Stimulated activated CD4-positive, alpha-beta T cell treated with anti-CD3 and anti-CD28 coated beads, TNF-alpha, amount 100 ng/mL, for 24 hours (primary cell): ENCODE results near the gene TMEM255B.

Experiments used
- DNase-seq, 3 experiments: peaks; one replicate each; pipeline ENCODE4 v3.0.0-alpha.2; 2020; ENCODE audit warnings: low read depth in 3 of 3

The TMEM255B gene

DNA sequence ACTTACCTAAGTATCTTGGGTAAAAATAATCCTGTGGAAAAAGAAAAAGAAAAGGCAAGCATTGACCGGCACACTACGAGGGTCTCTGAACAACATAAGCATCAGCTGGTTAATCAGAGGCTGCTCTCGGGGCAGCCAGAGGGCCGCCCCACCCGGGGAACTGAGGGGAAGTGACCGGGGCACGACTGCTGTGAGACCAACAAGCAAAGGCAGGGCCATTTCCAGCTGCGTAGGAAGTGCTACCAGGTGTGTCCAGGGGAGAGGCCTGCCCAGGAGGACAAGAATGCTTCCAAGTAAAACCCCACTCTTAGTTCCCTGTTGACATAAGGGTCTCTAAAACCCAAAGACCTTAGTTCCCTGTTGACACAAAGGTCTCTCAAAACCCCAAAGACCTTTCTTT lies 89.0 kb downstream of the TMEM255B start:
- no peak for DNase-seq

- DNase-seq = no peak
Observed at GRCh38 chr13:113848431-113849260, 89.6 kb downstream of the TMEM255B start.

- DNase-seq = no peak
Observed at GRCh38 chr13:113849546-113849945, 90.5 kb downstream of the TMEM255B start.

DNA sequence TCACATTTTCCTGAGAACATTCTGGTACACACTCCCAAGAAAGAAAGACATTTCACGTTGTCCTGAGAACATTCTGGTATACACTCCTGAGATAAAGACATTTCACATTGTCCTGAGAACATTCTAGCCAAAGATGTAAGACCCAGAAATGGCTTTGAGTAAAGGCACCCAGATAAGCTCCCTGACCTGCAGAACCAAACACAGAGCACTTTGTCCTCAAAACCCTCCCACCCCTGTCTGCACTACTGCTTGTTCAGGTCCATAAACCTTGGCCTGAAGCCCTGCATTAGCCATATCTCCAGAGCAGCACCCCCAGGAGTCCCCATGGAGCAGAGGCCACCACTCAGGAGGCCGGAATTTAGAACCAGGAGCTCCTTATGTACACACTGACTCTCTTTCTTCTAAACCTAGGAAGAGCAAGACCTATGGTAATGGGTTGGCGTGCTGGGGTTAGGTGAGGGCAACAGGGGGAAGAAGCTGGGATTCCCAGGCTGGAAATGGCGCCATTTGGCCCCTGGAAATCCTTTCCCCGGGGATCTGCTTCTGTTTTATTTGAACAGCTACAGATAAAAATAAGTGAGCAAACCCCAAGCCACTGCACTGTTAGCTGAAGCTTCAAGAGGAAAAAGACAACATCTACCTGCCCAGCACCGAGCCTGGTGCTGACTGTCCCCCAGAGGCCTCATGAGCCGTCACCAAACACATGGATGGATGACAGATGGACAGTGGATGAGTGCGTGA lies 91.1 kb downstream of the TMEM255B start:
- no peak for DNase-seq

- no peak for DNase-seq
Observed at GRCh38 chr13:113850722-113851479, 91.9 kb downstream of the TMEM255B start.

- DNase-seq = no peak
Observed at GRCh38 chr13:113851480-113851803, 92.4 kb downstream of the TMEM255B start.

DNA sequence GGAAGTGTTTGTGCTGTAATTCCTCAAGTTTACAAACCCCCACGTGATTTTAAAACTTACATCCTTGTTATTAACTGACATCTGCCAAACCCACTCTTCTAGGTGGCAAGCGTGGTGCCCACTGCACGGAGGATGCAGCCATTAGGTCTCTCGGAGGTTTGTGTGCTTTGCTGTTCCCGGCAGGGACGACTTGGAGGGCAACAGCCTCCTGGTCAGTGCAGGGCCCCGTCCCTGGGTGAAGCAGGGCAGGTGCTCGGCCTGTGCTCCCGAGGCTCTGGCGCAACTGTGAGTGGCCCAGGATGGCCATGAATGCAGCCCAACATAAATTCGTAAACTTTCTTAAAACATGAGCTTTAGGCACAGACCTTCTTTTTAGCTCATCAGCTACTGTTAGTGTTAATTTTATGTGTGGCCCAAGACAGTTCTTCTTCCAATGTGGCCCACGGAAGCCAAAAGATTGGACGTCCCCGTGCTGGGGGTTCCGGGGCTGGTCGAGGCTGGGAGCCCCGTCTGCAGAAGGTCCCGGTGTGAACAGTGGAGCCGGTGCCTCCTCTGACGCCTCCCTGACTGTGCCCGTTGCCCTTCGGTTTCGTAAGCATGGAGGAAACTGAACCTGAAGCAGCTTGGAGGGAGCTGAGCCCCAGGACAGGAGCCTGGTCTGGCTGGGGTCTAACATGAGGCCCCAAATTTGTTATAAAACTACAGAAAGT lies 93.0 kb downstream of the TMEM255B start:
- DNase-seq = no peak

- DNase-seq = no peak
Observed at GRCh38 chr13:113852536-113853517, 93.8 kb downstream of the TMEM255B start.

DNA sequence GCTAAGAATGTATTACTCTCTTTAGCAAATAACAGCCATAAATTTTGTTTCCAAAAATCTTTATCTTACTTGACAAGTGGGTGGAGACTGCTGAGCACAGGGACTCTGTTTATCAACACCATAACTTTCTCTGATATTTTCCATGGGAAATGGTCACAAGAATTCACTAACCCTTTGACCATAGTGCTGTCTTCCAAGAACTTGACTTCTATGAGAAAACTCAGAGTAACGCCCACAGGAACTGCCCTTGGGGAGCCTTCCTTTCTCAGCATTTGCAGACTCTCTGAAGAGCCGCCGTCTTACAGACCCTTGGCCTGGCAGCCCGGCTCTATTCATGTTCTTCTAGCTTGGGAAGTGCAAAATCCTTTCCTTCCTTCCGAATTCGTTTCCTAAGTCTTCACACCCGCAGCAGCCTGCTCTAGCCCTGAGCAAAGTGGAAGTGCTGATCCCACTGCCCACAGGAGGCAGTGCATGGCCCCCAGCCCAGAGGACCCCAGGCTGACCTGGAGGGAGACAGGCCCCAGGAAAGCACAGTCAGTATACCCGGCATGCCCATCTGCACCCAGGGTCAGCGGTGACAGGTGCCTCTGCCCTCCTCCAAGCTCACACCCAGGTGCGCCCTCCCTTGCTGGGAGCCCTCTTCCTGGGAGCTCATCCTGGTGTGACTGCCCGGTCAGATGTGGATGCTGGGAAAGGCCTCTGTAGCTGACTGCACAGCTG lies 94.7 kb downstream of the TMEM255B start:
- no peak for DNase-seq

GRCh38 chr13:113854238-113855011 lies 95.4 kb downstream of the TMEM255B start:
- no peak for DNase-seq

GRCh38 chr13:113855012-113855921 lies 96.2 kb downstream of the TMEM255B start:
- DNase-seq = no peak

- DNase-seq = no peak
Observed at GRCh38 chr13:113855931-113856715, 97.1 kb downstream of the TMEM255B start.

DNA sequence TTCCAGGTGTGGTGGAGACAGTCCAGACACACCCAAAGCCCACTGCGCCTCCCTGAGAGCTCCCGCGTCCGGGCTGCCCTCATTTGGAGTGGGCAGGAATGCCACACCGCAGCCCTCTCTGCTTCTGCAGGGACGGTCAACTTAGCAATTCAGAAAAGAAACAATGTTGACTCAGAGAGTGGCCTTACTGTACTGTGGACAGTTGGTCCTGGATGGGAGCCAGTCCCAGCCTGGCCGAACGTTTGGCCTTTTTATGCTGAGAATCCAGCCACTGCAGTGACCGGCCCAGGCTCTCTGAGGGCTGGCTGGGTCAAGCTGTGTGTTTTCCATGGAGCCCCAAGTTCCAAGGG lies 97.7 kb downstream of the TMEM255B start:
- no peak for DNase-seq

DNA sequence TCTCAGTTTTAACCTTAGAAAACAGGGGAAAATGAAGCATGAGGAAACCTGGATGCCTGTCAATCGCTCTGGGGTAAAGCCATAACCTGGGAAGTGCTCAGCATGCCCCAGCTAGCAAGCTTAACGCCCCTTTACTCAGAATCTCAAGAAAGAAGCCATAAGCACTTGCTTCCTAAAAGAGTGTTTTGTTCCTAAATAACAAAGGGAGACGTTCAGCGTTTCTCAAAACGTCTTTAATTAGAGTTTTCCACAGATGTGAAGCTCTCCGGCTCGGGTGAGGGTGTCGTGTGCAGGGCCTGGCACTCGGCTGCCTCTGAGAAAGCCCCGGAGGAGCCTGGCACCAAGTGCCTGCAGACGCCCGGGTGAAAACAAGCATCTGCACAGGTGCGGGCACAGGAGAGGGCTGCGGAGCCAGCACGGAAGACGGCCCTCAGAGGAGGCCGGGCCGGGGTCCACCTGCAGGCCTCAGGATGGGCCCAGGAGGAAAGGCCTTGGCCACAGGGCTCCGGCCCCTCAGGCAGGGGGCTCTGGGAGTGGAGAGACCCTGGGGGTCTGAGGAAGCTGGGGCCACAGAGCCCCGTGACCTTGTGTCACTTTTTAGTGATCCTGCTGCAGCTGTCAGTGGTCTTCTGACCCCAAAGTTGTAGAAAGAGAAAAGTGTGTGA lies 98.6 kb downstream of the TMEM255B start:
- DNase-seq = no peak

DNA sequence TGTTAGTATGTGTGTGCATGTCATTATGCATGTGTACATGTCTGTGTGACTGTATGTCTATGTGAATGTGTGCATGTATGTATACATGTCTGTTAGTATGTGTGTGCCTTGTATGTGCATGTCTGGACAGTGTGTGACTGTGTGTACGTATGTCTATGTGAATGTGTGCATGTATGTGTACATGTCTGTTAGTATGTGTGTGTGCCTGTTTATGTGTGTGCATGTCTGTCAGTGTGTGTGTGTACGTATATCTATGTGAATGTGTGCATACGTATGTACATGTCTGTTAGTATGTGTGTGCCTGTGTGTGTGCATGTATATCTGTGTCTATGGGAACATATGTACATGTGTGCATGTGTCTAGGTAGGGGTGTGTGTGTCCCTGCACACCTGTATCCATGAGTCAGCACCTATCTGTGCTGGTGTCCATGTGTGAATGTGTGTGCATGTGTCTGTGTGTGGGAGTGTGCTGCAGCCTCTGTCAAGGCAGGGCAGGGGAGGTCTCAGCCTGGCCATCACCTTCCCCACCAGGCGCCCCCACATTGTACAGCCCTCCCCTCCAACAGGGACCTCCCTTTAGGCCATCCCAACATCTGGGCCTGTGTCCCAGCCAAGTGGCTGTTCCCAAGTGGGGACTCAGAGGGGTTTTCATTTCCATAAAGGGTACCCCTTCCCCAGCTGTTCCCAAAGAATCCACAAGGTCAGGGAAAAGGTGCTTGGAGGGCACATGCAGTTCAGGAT lies 100.5 kb downstream of the TMEM255B start:
- DNase-seq = no peak

DNA sequence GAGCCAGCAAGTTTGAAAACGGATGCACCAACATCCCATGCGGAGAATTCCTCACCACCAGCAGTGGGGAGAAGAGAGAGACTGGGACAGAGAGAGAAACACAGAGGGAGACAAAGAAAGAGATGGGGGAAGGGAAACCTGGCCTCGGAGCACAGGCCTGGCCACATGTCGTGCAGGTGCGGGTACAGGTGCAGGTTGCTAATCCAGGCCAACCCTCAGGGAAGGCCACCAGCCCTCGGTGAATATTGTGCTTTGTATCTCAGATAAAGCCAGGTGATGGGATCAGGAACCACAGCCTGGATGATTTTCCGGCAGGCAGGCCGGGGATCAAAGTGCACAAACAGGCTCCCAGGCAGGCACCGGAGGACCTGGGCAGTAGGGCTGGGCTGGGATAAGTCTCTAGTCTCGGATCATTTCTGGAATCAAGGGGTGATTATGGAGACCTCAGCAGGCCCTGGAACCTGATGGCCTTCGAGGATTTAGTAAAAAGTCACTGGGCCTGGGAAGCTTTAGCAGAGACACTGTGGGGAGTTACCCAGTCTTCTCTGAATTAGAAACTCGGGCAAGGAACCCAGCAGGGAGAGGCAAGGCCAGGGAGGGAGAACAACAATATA lies 101.1 kb downstream of the TMEM255B start:
- DNase-seq = no peak
